Activated CD8-positive, alpha-beta T cell treated with anti-CD3 and anti-CD28 coated beads for 36 hours (primary cell): ENCODE data around the gene ZNF576. TPM values are rescaled to one million over a fixed set of nuclear protein-coding genes. Genes with fewer than 3 reads are reported as not detected.
"Not testable (repeated sequence)": the region's sequence is repeated elsewhere in the genome, so short reads cannot be mapped to it uniquely, and the experiment has no call there.

ENCODE experiments used
- ATAC-seq: fragments of 200-7000 bp; cut with Tn5 transposase; one replicate; pipeline ENCODE4 v1.10.0; 2021; ENCODE audit warnings: mild to moderate bottlenecking, moderate library complexity
- CTCF ChIA-PET: fragments of 350-600 bp; sonication (Branson Sonifier 250); formaldehyde crosslinking; loops from one replicate; lab custom pipeline; 2021; ENCODE audit warnings: antibody characterized with exemption; lab: Charles Lee
- POLR2A ChIA-PET: fragments of 350-600 bp; sonication (Branson Sonifier 250); formaldehyde crosslinking; loops from one replicate; lab custom pipeline; 2021; ENCODE audit warnings: antibody characterized with exemption; lab: Charles Lee
- DNase-seq: peaks from one replicate; pipeline ENCODE4 v3.0.0-alpha.2; 2020
- H3K27ac Mint-ChIP-seq: one replicate; pipeline ENCODE4 v1.8.0; 2021; ENCODE audit warnings: mild to moderate bottlenecking, mixed read lengths
- H3K27me3 Mint-ChIP-seq: one replicate; pipeline ENCODE4 v1.8.0; 2021; ENCODE audit warnings: mixed read lengths
- H3K36me3 Mint-ChIP-seq: one replicate; pipeline ENCODE4 v1.8.0; 2021; ENCODE audit warnings: low read depth, mixed read lengths
- H3K4me1 Mint-ChIP-seq: one replicate; pipeline ENCODE4 v1.8.0; 2021; ENCODE audit warnings: low read depth, mixed read lengths
- H3K4me3 Mint-ChIP-seq: one replicate; pipeline ENCODE4 v1.8.0; 2021; ENCODE audit warnings: mild to moderate bottlenecking, moderate library complexity, mixed read lengths
- H3K9me3 Mint-ChIP-seq: one replicate; pipeline ENCODE4 v1.8.0; 2021; ENCODE audit warnings: mixed read lengths
- CTCF ChIP-seq: fragments of 200-600 bp; IDR thresholded peaks from one replicate; pipeline ENCODE4 v1.8.0; 2022; ENCODE audit warnings: antibody characterized with exemption, mild to moderate bottlenecking
- intact Hi-C: fragments of 100-400 bp; cut with micrococcal nuclease; formaldehyde crosslinking; loops from one replicate; pipeline ENCODE4 v1.10.0; 2022
- total RNA-seq, 2 experiments: library from RNA; stranded (reverse); gene quantifications; one replicate each; pipeline ENCODE4 v1.2.3, GENCODE V29; 2021

The ZNF576 gene
- total RNA-seq, 2 experiments from 2014 or later = 8.8 to 12.2 TPM

- peak overlapping the region; percentile 98 for H3K27ac Mint-ChIP-seq
- DNase-seq (no peak), ATAC-seq (no peak)
- peaks cover 21% of the 10 kb centered on the region for H3K36me3 Mint-ChIP-seq
- H3K27me3 Mint-ChIP-seq = no peaks in the 10 kb centered on the region
- POLR2A ChIA-PET = interaction anchor here (1.4 to 2.7 kb wide), 2 partner anchors 17 to 22 kb away, joined by 4 to 10 read pairs; partner anchors contain the start of gene ZNF428
- H3K4me1 Mint-ChIP-seq = peaks cover 26% of the 10 kb centered on the region
- TF ChIP-seq CTCF = no peak
- no peaks in the 10 kb centered on the region for H3K9me3 Mint-ChIP-seq
- intact Hi-C loops = loop anchor here (5.0 to 10.0 kb wide), 3 partner anchors 36 to 151 kb away; partner anchors contain the start of gene ZNF575
- peak overlapping the region; percentile 86 for H3K4me3 Mint-ChIP-seq
- CTCF ChIA-PET = interaction anchor here (1.1 to 12.2 kb wide), 6 partner anchors 22 to 151 kb away, joined by 3 to 188 read pairs (median 10); partner anchors contain the start of genes PINLYP and XRCC1
Measured at GRCh38 chr19:43597876-43598275, 1.5 kb downstream of the ZNF576 start.

- DNase-seq (no peak), ATAC-seq (no peak)
- peaks cover 16% of the 10 kb centered on the region for H3K36me3 Mint-ChIP-seq
- ChIA-PET POLR2A (interaction anchor here (0.9 to 2.7 kb wide), 3 partner anchors 14 to 18 kb away, joined by 3 to 10 read pairs (median 4); partner anchors contain the start of gene SRRM5), CTCF (interaction anchor here (1.1 to 12.2 kb wide), 6 partner anchors 28 to 152 kb away, joined by 3 to 188 read pairs (median 8); no protein-coding TSS in a partner anchor)
- TF ChIP-seq CTCF = no peak
- peaks cover 22% of the 10 kb centered on the region for H3K4me1 Mint-ChIP-seq
- H3K27me3 Mint-ChIP-seq = no peaks in the 10 kb centered on the region
- peak overlapping the region; percentile 98 for H3K27ac Mint-ChIP-seq
- intact Hi-C loops = loop anchor here (5.0 to 10.0 kb wide), 3 partner anchors 36 to 151 kb away; partner anchors contain the start of gene ZNF575
- peak overlapping the region; percentile 86 for H3K4me3 Mint-ChIP-seq
- no peaks in the 10 kb centered on the region for H3K9me3 Mint-ChIP-seq
Measured at GRCh38 chr19:43598445-43599240, 2.2 kb downstream of the ZNF576 start.

GRCh38 chr19:43599635-43600295, 3.4 kb downstream of the ZNF576 start:
- peak overlapping the region; percentile 42 for H3K27ac Mint-ChIP-seq
- H3K36me3 Mint-ChIP-seq = peaks cover 10% of the 10 kb centered on the region
- no peak overlapping the region for H3K4me3 Mint-ChIP-seq
- H3K27me3 Mint-ChIP-seq = no peaks in the 10 kb centered on the region
- H3K9me3 Mint-ChIP-seq = no peaks in the 10 kb centered on the region
- ATAC-seq (no peak), DNase-seq (no peak)
- CTCF ChIA-PET = interaction anchor here (1.9 kb wide), 1 partner anchor 44 kb away, joined by 9 read pairs; no protein-coding TSS in a partner anchor
- no peak for TF ChIP-seq CTCF
- POLR2A ChIA-PET = interaction anchor here (0.9 to 1.5 kb wide), 4 partner anchors 13 to 25 kb away, joined by 3 to 4 read pairs (median 3); partner anchors contain the start of genes PINLYP, SRRM5 and XRCC1
- H3K4me1 Mint-ChIP-seq = peaks cover 18% of the 10 kb centered on the region
- intact Hi-C loops = loop anchor here (5.0 to 10.0 kb wide), 3 partner anchors 37 to 152 kb away; partner anchors contain the start of gene ZNF575

- not testable (repeated sequence) for DNase-seq, H3K36me3 Mint-ChIP-seq
- POLR2A ChIA-PET = interaction anchor here (1.0 to 1.5 kb wide), 3 partner anchors 12 to 25 kb away, joined by 3 read pairs; partner anchors contain the start of genes PINLYP, SRRM5 and XRCC1
Measured at GRCh38 chr19:43600326-43600725, 3.9 kb downstream of the ZNF576 start.

More at GRCh38 chr19:43600326-43600725, 3.9 kb downstream of the ZNF576 start:
- H3K4me3 Mint-ChIP-seq, H3K27me3 Mint-ChIP-seq, H3K9me3 Mint-ChIP-seq, H3K27ac Mint-ChIP-seq, intact Hi-C loops, ATAC-seq: not testable (repeated sequence)
- CTCF ChIA-PET = interaction anchor here (1.9 kb wide), 1 partner anchor 45 kb away, joined by 9 read pairs; no protein-coding TSS in a partner anchor
- peaks cover 18% of the 10 kb centered on the region for H3K4me1 Mint-ChIP-seq
